Natural killer cell (primary cell): ENCODE results near the gene THSD4. TPM values are rescaled to one million over a fixed set of nuclear protein-coding genes. Genes with fewer than 3 reads are reported as not detected.

ENCODE experiments used
- ATAC-seq, 3 donors: fragments of 150-1000 bp in 2 of 3; fragments of 200-7000 bp in 1 of 3; cut with Tn5 transposase; 1 replicate in 1 of 3; 2 replicates in 2 of 3; pipeline ENCODE4 v1.10.0; 2021; ENCODE audit warnings: mild to moderate bottlenecking in 2 of 3, moderate library complexity in 2 of 3
- DNase-seq, 2 donors: peaks; one replicate each; pipeline versions ENCODE4 v3.0.0 to v3.0.0-alpha.2; 2013 to 2021; ENCODE audit warnings: mixed read lengths in 1 of 2
- H3K27ac ChIP-seq: one replicate; pipeline ENCODE4 v1.5.1; 2013; ENCODE audit warnings: mild to moderate bottlenecking, low read length
- H3K27me3 ChIP-seq: one replicate; pipeline ENCODE4 v1.6.1; 2013; ENCODE audit warnings: low read length; ENCODE audit not compliant: control insufficient read depth, insufficient read depth
- H3K36me3 ChIP-seq: one replicate; pipeline ENCODE4 v1.6.1; 2013; ENCODE audit warnings: low read length; ENCODE audit not compliant: control insufficient read depth, insufficient read depth
- H3K4me1 ChIP-seq: one replicate; pipeline ENCODE4 v1.6.1; 2013; ENCODE audit warnings: low read length; ENCODE audit not compliant: control insufficient read depth, insufficient read depth
- H3K4me3 ChIP-seq: one replicate; pipeline ENCODE4 v1.5.1; 2013; ENCODE audit warnings: low read length
- H3K9me3 ChIP-seq: one replicate; pipeline ENCODE4 v1.6.1; 2013; ENCODE audit warnings: low read length; ENCODE audit not compliant: control insufficient read depth, insufficient read depth
- H3K27ac Mint-ChIP-seq, 2 donors: one replicate each; pipeline ENCODE4 v1.8.0; 2022; ENCODE audit warnings: mild to moderate bottlenecking in 2 of 2, mixed read lengths in 2 of 2, moderate library complexity in 1 of 2
- H3K27me3 Mint-ChIP-seq, 2 donors: one replicate each; pipeline ENCODE4 v1.8.0; 2022; ENCODE audit warnings: low read depth in 2 of 2, mixed read lengths in 2 of 2
- H3K36me3 Mint-ChIP-seq: one replicate; pipeline ENCODE4 v1.8.0; 2022; ENCODE audit warnings: mixed read lengths
- H3K4me1 Mint-ChIP-seq, 2 donors: one replicate each; pipeline ENCODE4 v1.8.0; 2022; ENCODE audit warnings: mixed read lengths in 2 of 2
- H3K4me3 Mint-ChIP-seq: one replicate; pipeline ENCODE4 v1.8.0; 2022; ENCODE audit warnings: mild to moderate bottlenecking, moderate library complexity, mixed read lengths
- H3K9me3 Mint-ChIP-seq, 2 donors: one replicate each; pipeline ENCODE4 v1.8.0; 2022; ENCODE audit warnings: mixed read lengths in 2 of 2
- WGBS: methylation state at CpG from one replicate; pipeline ENCODE4 v1.1.7; 2013; ENCODE audit warnings: missing lambda C conversion rate; ENCODE audit not compliant: insufficient coverage; 5-methylcytosine and 5-hydroxymethylcytosine counted together
- intact Hi-C: fragments of 100-400 bp; cut with micrococcal nuclease; formaldehyde crosslinking; loops from one replicate; pipeline ENCODE4 v1.14.2; 2022
- total RNA-seq, 4 donors: library from RNA; stranded (reverse); fragments of 120-200 nt in 1 of 4; gene quantifications; one replicate each; pipeline versions ENCODE4 v1.2.3 to v1.2.4, GENCODE V29; 2013 to 2022
- TF ChIP-seq, protein P1 (sequence below): fragments of 200-600 bp; IDR thresholded peaks from one replicate; pipeline ENCODE4 v1.8.0; 2022; ENCODE audit warnings: antibody characterized with exemption

The THSD4 gene
- total RNA-seq, 3 donors from 2014 or later (not counting 1 experiment from before 2014, with no cell fraction given) = not detected

DNA sequence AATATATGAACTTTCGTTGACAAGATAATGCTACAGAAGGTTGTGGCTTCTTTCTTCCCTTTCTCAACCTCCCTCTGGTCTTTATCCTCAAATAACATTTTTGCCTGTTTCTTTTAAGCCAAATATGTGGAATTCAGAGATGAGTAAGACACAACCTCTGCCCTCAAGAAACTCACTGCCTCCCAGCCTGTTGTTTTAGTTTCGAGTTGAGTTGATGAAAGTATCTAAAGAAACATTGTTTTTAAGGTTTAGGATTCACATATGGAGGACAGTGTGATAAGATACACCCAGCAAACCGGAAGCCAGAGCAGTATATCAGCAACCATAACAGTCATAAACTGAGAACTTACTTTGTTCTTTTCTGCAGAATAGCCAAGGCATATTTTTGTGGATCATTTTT is 218.6 kb downstream of the THSD4 start:
- Mint-ChIP-seq H3K27ac (no peak overlapping the region), H3K36me3 (no peaks in the 10 kb centered on the region), H3K9me3 (no peaks in the 10 kb centered on the region), H3K4me1 (no peaks in the 10 kb centered on the region), H3K4me3 (no peak overlapping the region), H3K27me3 (peaks cover 6 to 13% of the 10 kb centered on the region in 2 donors)
- no peaks in the 10 kb centered on the region for H3K36me3 ChIP-seq
- no peaks in the 10 kb centered on the region for H3K4me1 ChIP-seq
- TF ChIP-seq, protein P1, sequence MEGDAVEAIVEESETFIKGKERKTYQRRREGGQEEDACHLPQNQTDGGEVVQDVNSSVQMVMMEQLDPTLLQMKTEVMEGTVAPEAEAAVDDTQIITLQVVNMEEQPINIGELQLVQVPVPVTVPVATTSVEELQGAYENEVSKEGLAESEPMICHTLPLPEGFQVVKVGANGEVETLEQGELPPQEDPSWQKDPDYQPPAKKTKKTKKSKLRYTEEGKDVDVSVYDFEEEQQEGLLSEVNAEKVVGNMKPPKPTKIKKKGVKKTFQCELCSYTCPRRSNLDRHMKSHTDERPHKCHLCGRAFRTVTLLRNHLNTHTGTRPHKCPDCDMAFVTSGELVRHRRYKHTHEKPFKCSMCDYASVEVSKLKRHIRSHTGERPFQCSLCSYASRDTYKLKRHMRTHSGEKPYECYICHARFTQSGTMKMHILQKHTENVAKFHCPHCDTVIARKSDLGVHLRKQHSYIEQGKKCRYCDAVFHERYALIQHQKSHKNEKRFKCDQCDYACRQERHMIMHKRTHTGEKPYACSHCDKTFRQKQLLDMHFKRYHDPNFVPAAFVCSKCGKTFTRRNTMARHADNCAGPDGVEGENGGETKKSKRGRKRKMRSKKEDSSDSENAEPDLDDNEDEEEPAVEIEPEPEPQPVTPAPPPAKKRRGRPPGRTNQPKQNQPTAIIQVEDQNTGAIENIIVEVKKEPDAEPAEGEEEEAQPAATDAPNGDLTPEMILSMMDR = no peak
- no peaks in the 10 kb centered on the region for H3K9me3 ChIP-seq
- WGBS = 89% methylated on average over 1 of the region's 3 CpGs
- ATAC-seq = no peak
- no peaks in the 10 kb centered on the region for H3K27me3 ChIP-seq
- intact Hi-C loops = loop anchor here (10.0 kb wide), 1 partner anchor 61 kb away; no protein-coding TSS in a partner anchor
- H3K4me3 ChIP-seq = no peak overlapping the region
- DNase-seq = no peak
- no peak overlapping the region for H3K27ac ChIP-seq

DNA sequence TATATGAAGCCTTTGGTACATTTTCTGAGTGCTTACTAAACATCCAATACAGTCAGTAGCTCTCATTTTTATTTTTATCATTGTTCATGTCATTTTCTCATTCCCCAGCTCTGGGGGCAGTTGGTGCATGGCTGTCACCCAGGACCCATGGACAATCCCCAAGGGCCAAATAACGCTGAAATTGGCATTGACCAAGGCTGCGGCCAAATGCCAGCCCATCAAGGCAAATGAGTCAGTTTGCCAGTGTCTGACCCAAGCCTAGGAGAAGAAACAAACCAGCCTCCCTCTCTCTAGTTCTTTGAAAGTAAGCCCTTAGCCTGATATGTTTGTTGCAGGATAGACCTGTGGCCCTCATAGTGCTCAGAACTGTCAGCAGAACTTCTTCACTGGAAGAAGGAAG is 219.2 kb downstream of the THSD4 start:
- no peaks in the 10 kb centered on the region for H3K36me3 ChIP-seq
- Mint-ChIP-seq H3K36me3 (no peaks in the 10 kb centered on the region), H3K27ac (no peak overlapping the region), H3K4me1 (no peaks in the 10 kb centered on the region), H3K9me3 (no peaks in the 10 kb centered on the region), H3K4me3 (no peak overlapping the region), H3K27me3 (peaks cover 6 to 13% of the 10 kb centered on the region in 2 donors)
- no peaks in the 10 kb centered on the region for H3K27me3 ChIP-seq
- H3K4me3 ChIP-seq = no peak overlapping the region
- intact Hi-C loops = loop anchor here (10.0 kb wide), 1 partner anchor 60 kb away; no protein-coding TSS in a partner anchor
- TF ChIP-seq, protein P1 = no peak
- ATAC-seq (no peak), DNase-seq (no peak)
- H3K9me3 ChIP-seq = no peaks in the 10 kb centered on the region
- H3K4me1 ChIP-seq = no peaks in the 10 kb centered on the region
- 95% methylated on average over 2 of the region's 2 CpGs for WGBS
- no peak overlapping the region for H3K27ac ChIP-seq

DNA sequence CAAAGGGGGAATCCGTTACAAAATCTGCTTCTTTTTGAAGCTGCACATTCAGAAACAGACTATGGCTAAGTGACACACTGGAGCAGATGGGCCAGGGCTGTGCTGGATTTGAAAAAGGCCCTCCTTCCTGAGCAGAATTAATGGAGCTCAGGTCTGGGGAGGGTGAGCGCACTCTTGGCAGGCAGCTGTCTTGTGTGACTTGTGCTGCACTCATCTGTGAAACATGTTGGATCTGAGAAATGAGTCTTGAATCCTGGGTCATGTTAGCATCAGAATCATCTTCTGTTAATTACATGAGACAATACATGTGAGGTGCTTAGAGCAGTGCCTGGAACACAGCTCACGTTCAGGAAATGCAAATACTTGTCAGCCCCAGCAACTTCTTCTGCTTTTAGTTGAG is 219.6 kb downstream of the THSD4 start:
- ATAC-seq (no peak), DNase-seq (no peak)
- no peaks in the 10 kb centered on the region for H3K4me1 Mint-ChIP-seq
- no peaks in the 10 kb centered on the region for H3K9me3 Mint-ChIP-seq
- 66% methylated on average over 3 of the region's 3 CpGs for WGBS
- Histone ChIP-seq H3K4me1 (no peaks in the 10 kb centered on the region), H3K27me3 (no peaks in the 10 kb centered on the region), H3K4me3 (no peak overlapping the region), H3K36me3 (no peaks in the 10 kb centered on the region), H3K9me3 (no peaks in the 10 kb centered on the region), H3K27ac (no peak overlapping the region)
- intact Hi-C loops = loop anchor here (10.0 kb wide), 1 partner anchor 60 kb away; no protein-coding TSS in a partner anchor
- H3K36me3 Mint-ChIP-seq = no peaks in the 10 kb centered on the region
- H3K27me3 Mint-ChIP-seq = peaks cover 6 to 13% of the 10 kb centered on the region in 2 donors
- no peak overlapping the region for H3K4me3 Mint-ChIP-seq
- TF ChIP-seq, protein P1 = no peak
- H3K27ac Mint-ChIP-seq = no peak overlapping the region

DNA sequence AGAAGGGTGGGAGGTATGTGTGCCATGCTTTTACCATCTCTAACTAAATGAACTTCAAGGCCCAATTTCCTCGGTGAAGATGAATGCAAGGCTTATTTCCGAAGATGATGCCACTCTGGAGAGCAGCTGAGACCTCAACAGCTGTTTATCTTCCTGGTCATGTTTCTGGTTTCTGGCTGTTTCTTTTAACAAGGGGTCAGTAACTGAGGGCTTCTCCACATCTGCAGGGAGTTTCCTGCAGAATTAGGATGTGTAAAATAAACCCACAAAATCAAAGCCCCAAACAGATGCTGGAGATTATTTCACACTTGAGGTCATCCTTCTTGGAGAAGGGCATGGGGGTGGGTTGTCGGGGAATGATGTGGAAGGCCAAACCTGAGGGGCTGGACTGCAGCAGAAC is 220.3 kb downstream of the THSD4 start:
- Histone ChIP-seq H3K4me1 (no peaks in the 10 kb centered on the region), H3K9me3 (no peaks in the 10 kb centered on the region), H3K4me3 (no peak overlapping the region), H3K27me3 (no peaks in the 10 kb centered on the region), H3K36me3 (no peaks in the 10 kb centered on the region), H3K27ac (no peak overlapping the region)
- TF ChIP-seq, protein P1 = no peak
- intact Hi-C loops = loop anchor here (10.0 kb wide), 1 partner anchor 59 kb away; no protein-coding TSS in a partner anchor
- ATAC-seq = no peak
- 88% methylated on average over 3 of the region's 3 CpGs for WGBS
- no peak for DNase-seq
- Mint-ChIP-seq H3K9me3 (no peaks in the 10 kb centered on the region), H3K4me1 (no peaks in the 10 kb centered on the region), H3K27ac (no peak overlapping the region), H3K27me3 (peaks cover 6 to 13% of the 10 kb centered on the region in 2 donors), H3K36me3 (no peaks in the 10 kb centered on the region), H3K4me3 (no peak overlapping the region)
